ENCODE results near the gene NACAD. TPM values are rescaled to one million over a fixed set of nuclear protein-coding genes. Genes with fewer than 3 reads are reported as not detected.

The NACAD gene
- polyA plus RNA-seq, 1 experiment = 0.64 TPM

GRCh38 chr7:45072131-45073030 is 16.4 kb downstream of the NACAD start:
- H3K9me3 ChIP-seq (ENCODE audit: control insufficient read depth, insufficient read depth, low read length) = no peaks in the 10 kb centered on the region; the same call in 1 of the 2 replicates
- H3K27ac ChIP-seq (ENCODE audit: low read depth, low read length) = no peak overlapping the region
- POLR2A ChIA-PET = no interaction called here
- no peak for DNase-seq (ENCODE audit: low read depth, low spot score)
- H3K27me3 ChIP-seq (ENCODE audit: control insufficient read depth, insufficient read depth, low read length) = no peaks in the 10 kb centered on the region
- TF ChIP-seq, protein P1, sequence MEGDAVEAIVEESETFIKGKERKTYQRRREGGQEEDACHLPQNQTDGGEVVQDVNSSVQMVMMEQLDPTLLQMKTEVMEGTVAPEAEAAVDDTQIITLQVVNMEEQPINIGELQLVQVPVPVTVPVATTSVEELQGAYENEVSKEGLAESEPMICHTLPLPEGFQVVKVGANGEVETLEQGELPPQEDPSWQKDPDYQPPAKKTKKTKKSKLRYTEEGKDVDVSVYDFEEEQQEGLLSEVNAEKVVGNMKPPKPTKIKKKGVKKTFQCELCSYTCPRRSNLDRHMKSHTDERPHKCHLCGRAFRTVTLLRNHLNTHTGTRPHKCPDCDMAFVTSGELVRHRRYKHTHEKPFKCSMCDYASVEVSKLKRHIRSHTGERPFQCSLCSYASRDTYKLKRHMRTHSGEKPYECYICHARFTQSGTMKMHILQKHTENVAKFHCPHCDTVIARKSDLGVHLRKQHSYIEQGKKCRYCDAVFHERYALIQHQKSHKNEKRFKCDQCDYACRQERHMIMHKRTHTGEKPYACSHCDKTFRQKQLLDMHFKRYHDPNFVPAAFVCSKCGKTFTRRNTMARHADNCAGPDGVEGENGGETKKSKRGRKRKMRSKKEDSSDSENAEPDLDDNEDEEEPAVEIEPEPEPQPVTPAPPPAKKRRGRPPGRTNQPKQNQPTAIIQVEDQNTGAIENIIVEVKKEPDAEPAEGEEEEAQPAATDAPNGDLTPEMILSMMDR (IDR thresholded peaks at IDR 0.05; ENCODE audit: low read depth, low read length) = no peak
- H3K4me3 ChIP-seq (ENCODE audit: low read depth, low read length) = no peak overlapping the region
- CTCF ChIA-PET = no interaction called here

GRCh38 chr7:45071528-45071927 is 17.2 kb downstream of the NACAD start:
- TF ChIP-seq, protein P1 (IDR thresholded peaks at IDR 0.05; ENCODE audit: low read depth, low read length) = no peak
- CTCF ChIA-PET = no interaction called here
- H3K27ac ChIP-seq (ENCODE audit: low read depth, low read length) = no peak overlapping the region

DNA sequence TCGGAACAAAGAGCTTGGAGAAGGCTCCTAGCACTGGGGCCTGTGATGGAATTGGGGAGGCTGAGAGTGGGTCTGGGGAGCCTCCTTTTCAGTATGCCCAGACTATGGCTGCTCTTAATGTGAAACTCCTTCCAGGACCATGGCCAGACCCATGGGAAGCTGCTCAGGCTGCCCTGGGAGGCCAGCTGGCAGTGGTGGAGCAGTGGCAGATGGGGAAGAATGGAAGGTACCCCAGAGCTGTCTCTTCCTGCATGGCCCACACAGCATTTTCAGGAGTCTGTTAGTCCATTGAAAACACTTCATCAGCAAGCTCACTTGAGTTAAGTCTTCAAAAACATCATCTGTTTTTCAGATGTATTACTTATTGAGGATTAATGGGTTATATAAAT is 18.5 kb downstream of the NACAD start:
- Histone ChIP-seq H3K27ac (ENCODE audit: low read depth, low read length) (peak overlapping the region; percentile 31), H3K9me3 (ENCODE audit: control insufficient read depth, insufficient read depth, low read length) (no peaks in the 10 kb centered on the region; the same call in 1 of the 2 replicates), H3K4me3 (ENCODE audit: low read depth, low read length) (no peak overlapping the region), H3K27me3 (ENCODE audit: control insufficient read depth, insufficient read depth, low read length) (no peaks in the 10 kb centered on the region)
- no peak for DNase-seq (ENCODE audit: low read depth, low spot score)
- CTCF ChIA-PET = no interaction called here
- POLR2A ChIA-PET = no interaction called here
- TF ChIP-seq, protein P1 (IDR thresholded peaks at IDR 0.05; ENCODE audit: low read depth, low read length) = no peak

More at GRCh38 chr7:45071528-45071927, 17.2 kb downstream of the NACAD start:
- Histone ChIP-seq H3K27me3 (ENCODE audit: control insufficient read depth, insufficient read depth, low read length) (no peaks in the 10 kb centered on the region), H3K4me3 (ENCODE audit: low read depth, low read length) (no peak overlapping the region), H3K9me3 (ENCODE audit: control insufficient read depth, insufficient read depth, low read length) (no peaks in the 10 kb centered on the region; the same call in 1 of the 2 replicates)
- POLR2A ChIA-PET = no interaction called here
- no peak for DNase-seq (ENCODE audit: low read depth, low spot score)

DNA sequence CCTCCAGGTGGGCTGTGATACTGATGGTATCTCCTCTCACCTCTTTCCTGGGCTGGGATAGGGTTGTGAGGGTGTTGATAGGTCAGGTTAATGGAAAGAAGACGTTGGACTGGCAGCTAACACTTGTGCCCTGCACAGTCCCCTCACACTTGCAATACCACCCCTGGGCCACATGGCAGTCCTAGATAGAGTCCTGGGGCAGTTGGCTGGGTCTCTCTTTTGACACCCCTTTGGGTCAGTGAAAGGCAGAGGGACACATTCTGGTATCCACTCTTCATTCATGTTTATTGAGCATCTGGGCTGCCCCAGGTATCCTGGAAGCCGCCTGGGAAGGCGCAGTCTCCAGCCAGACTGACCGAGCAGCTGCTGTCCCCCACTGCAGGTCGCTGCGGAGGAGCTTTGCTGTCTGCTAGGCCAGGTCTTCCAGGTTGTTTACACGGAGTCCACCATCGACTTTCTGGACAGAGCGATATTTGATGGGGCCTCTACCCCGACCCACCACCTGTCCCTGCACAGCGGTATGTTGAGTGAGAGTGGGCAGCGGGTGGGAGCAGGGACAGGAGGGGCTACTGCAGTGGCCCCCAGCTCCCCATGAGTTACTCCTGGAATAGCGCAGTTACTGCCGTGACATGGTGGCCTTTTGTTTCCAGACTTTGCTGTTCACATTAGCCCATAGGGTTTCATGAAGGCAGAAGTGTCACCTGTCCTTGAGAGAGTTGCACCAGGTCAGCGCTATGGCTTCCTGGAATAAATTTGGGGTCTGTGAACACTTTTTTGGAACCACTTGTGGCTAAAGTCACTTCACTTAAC is 19.1 kb downstream of the NACAD start:
- no peak for DNase-seq (ENCODE audit: low read depth, low spot score)

More for the DNA sequence above, 19.1 kb downstream of the NACAD start:
- no peak overlapping the region for H3K4me3 ChIP-seq (ENCODE audit: low read depth, low read length)
- ChIA-PET CTCF (no interaction called here), POLR2A (no interaction called here)
- no peak overlapping the region for H3K27ac ChIP-seq (ENCODE audit: low read depth, low read length)
- H3K27me3 ChIP-seq (ENCODE audit: control insufficient read depth, insufficient read depth, low read length) = no peaks in the 10 kb centered on the region
- TF ChIP-seq, protein P1 (IDR thresholded peaks at IDR 0.05; ENCODE audit: low read depth, low read length) = no peak
- no peaks in the 10 kb centered on the region; the same call in 1 of the 2 replicates for H3K9me3 ChIP-seq (ENCODE audit: control insufficient read depth, insufficient read depth, low read length)
